ENCODE data around the gene TMCC1.
A peak's percentile ranks its signal among the peaks of the same experiment; 100 is the strongest.
"Not testable (repeated sequence)": the region's sequence is repeated elsewhere in the genome, so short reads cannot be mapped to it uniquely, and the experiment has no call there.

The TMCC1 gene

DNA sequence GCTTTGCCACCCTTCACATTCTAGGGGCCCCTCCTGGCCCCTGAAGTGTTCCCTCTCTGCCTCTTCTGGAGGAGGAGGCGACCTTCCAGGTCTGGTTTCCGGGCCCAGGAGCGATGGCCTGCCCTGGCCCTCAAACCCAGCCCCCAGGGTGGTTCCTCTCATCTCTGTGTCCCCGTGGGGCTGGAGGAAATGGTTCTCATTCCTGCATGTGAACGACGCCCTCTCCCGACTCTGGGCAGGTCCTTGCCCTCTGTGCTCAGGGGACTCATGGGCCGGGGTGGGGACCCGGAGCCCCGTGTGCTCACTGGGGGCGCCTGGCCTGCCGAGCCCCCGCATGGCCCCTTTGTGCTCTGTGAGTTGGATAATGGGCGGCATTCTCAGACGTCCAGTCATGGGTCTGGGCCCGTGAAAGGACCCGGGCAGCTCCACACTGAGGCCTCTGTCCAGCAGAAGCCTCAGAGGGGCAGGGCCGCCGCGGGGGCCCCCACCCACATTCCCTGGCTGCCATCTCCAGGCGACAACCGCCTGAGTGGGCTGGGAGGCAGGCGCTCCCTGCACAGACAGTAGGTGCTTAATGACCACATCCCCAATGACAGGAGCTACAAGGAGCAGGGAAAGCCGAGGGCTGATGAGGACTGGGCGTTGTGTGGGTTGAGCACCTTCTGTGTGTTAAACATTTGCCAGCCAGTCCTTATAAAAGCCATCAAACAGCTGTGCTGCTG is 281.5 kb downstream of the TMCC1 start:
- no peak for DNase-seq
- no peak for TF ChIP-seq GATA1 (IDR thresholded peaks at IDR 0.05; ENCODE audit: low read depth, low read length)
- no peak for TF ChIP-seq POLR2A (IDR thresholded peaks at IDR 0.05; ENCODE audit: low read length)

DNA sequence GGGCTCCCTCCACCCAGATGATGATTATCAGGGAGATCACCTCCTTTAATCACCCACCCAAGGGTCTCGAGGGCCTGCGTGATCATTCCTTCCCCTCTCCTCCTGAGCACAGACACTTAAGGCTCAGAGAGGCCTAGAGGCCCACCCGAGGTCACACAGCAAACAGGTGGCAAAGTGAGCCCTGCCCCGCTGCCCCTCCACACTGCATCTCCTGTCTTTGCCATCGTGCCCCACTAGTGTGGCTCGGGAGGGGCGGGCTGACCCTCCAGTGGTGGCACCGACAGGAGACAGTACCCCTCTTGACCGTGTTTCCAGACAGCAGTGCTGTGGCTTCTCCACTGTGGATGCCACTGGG is 282.1 kb downstream of the TMCC1 start:
- TF ChIP-seq POLR2A (IDR thresholded peaks at IDR 0.05; ENCODE audit: low read length) (no peak), GATA1 (IDR thresholded peaks at IDR 0.05; ENCODE audit: low read depth, low read length) (no peak)
- no peak for DNase-seq

DNA sequence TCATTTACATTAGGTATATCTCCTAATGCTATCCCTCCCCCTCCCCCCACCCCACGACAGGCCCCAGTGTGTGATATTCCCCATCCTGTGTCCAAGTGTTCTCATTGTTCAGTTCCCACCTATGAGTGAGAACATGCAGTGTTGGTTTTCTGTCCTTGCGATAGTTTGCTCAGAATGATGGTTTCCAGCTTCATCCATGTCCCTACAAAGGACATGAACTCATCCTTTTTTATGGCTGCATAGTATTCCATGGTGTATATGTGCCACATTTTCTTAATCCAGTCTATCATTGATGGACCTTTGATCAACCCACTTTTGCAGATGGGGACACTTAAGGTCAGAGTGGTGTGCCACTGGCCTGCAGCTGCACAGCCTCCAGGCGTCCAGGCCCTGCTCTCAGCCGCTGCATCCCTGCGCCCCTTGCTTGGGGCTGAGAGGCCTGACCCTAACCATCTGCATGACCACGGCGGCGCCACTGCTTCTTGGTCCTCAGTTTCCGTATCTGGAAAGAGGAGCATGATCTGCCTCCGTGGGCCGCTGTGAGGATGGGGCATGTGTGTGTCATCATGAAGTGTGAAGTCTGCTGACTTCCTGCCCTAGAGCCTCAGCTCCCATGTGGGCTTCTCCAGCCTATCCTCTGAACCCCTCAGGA is 282.6 kb downstream of the TMCC1 start:
- DNase-seq, result not testable (repeated sequence)

DNA sequence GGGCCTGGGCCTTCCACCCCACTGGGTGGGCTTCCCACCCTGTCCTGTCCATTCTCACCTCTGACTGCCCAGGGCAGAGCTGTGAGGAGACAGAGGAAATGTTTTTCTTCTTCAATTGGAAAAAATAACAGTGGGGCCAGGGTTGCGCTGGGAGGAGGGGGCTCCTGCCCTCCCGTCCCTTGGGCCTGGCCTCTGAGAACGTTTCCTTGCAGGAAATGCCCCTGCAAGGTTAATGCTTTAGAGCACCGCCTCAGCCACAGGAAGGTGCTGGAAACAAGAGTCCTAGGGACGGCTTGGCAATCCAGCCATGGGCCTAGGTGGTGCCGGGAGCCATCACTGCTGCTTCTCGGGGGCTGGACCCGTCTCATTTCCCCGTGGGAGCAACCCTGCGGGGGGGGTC is 283.2 kb downstream of the TMCC1 start:
- no peak for DNase-seq
- TF ChIP-seq GATA1 (IDR thresholded peaks at IDR 0.05; ENCODE audit: low read depth, low read length) (no peak), POLR2A (IDR thresholded peaks at IDR 0.05; ENCODE audit: low read length) (no peak)

DNA sequence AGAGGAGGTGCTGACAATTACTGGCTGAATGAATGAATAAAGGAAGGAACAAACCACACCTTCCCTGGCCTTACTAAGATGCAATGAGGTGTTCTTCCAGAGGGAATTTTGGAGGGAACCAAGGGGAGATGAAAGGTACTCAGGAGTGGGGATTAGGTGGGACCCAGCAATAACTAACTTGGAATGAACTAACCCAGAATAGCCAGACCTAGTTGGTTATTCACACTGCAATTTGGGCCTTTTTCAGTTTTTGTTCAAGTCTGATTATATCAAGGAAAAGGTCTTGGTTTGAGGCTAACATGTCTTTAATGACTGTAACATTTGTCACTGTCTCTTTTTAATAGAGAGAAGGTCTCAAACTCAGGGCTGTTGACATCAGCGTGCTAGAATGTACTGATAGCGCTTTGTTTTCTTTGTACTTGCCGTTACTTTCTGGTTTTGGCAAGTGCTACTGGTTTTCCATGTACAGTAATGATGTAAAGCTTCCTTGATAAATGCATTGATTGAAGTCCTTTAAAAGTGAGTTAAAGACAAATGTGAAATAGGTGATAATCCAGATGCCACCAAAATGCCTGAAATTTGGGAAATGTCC is 283.8 kb downstream of the TMCC1 start:
- no peak for TF ChIP-seq POLR2A (IDR thresholded peaks at IDR 0.05; ENCODE audit: low read length)
- TF ChIP-seq GATA1 (IDR thresholded peaks at IDR 0.05; ENCODE audit: low read depth, low read length), result no peak
- peak in 1 of 2 experiments; percentile 13 for DNase-seq

DNA sequence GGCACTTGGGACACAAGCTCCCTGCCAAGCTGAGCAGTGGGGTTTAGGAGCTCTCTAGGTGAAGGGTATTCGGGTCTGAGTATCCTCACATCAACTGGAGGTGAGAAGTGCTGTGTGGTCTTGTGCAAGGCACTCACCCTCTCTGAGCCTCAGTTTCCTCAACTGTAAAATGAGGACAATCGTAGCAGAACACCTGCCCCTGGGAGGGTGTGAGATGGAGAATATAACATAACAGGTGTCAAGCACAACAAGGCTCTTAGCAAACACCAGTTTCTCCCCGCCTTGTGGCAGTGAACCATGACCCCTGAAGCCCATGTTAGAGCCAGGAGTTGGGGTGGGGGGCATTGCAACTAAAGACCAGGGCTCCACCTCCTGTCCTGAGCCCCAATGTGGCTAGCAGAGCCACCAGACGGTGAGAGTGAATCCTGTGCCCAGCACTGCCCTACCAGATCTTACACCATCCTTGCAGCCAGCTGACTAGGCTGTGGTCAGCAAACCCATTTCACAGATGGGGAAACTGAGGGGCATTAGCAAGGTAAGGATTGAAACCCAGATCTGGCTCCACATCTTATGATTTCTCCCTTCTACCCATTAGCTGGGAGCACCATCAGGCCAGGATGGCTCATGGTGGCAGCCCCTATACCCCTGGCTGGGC is 284.4 kb downstream of the TMCC1 start:
- DNase-seq, result no peak
- TF ChIP-seq POLR2A (IDR thresholded peaks at IDR 0.05; ENCODE audit: low read length), result no peak
- no peak for TF ChIP-seq GATA1 (IDR thresholded peaks at IDR 0.05; ENCODE audit: low read depth, low read length)

DNA sequence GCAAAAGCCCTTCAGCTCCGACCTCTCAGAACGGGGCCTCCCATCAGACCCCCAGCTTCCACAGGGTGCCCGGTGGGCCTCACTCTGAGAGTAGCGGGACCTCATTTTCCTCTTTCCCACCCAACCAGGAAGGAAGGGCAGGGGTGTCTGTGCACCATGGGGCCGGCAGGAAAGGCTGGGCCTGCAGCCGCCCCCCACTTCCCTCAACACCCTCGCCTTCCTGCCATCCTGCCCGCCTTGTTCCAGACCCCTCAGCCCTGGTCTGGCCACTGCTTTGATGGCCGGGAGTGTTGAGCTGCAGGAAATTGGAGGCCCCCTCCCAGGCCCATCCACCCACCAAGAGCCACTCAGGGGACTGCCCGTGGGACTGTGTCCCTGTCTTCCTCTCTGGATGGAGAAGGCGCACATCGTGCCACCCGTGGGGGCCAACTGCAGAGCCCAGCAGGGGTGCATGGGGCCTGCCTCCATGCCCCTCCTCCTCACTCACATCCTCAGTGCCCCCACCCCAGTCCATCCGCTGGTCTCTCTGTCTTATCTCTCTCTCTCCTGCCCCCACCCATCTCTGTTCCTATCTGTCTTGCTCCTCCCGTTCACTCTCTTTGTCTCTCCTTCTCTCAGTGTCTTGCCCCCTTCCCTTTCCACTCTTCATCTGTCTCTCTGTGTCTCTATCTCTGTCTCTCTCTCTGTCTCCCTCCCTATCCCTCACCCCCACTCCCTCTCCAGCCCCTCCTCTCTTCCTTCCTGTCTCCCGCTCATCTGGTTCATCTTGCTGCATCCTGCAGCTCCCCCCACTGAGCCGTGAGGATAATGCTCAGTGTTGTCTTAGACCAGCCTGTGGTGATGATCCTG is 285.2 kb downstream of the TMCC1 start:
- peak; percentile 46 to 65 for DNase-seq
- TF ChIP-seq GATA1 (IDR thresholded peaks at IDR 0.05; ENCODE audit: low read depth, low read length) (no peak), POLR2A (IDR thresholded peaks at IDR 0.05; ENCODE audit: low read length) (no peak)

DNA sequence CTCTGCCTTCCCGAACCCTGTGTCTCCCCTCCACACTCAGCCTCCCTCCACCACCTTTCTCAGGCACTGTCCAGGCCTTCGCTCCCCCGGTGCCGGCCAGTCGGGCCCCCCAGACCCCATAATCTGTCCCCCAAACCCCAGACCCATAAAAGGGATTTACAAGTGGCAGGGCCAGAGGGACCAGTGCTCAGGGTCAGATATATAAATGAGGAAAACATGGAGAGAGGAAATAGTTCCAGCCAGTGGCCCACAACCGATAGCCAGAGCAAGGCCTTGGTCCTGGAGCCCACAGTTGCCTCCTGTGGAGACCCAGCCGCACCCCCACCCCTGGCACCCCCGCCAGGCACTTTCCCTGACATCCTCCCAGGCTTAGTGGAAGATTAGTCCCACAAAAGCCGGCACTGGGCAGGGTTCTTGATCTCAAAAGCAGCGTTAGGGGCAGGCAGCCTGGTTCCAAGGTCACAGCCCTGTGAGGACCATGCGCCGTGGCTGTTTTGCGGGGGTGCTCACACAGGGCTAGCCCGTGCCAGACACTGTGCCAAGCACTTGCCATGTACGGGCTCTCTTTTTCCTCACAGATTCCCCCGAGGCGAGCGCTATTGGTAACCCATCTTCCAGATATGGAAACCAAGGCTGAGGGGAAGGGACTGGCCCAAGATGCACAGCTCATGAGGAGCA is 286.0 kb downstream of the TMCC1 start:
- TF ChIP-seq POLR2A (IDR thresholded peaks at IDR 0.05; ENCODE audit: low read length), result no peak
- TF ChIP-seq GATA1 (IDR thresholded peaks at IDR 0.05; ENCODE audit: low read depth, low read length), result no peak
- DNase-seq, result peak in 1 of 2 experiments; percentile 30

DNA sequence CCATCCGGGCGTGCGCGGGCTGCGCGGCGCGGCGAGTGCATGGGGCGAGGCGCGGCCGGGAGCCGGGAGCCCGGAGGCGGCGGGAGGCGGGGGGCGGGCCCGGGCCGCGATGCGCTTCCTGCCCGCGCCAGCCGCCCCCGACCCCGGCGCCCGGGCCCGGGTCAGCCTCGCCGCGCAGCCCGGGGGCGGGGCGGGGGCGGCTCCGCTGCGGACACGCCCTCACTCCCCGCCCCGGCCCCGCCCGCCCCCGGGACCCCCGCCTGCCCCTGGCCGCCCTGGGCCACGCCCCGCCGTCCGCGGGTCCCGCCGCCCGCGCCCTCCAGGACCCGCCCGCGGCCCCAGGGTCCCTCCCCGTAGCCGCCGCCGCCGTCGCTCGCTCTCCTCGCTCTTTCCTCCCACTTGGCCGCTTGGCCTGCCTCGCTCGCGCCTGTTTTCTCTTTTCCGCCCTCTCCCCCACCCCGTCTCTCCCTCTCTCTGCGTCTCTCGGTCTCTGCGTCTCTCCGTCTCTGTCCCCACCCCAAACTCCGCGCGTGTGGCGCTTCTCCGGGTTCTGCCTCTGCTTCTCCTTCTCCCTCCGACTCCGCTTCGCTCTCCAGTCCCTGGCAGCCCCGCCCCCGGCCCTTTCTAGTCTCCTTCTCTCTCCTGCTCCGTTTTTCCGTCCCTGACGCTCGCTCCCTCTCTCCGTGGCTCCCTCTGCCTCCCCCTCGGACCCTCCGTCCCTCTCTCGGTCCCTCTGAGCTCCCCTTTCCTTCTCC is 286.7 kb downstream of the TMCC1 start, which contains the start of gene PLXND1:
Gene PLXND1, minus strand, starts transcription at position 41 of the 755 bp plus-strand sequence. Its CDS starts 37 bp downstream, at position 4.
- TF ChIP-seq POLR2A (IDR thresholded peaks at IDR 0.05; ENCODE audit: low read length), result peak; percentile 53
- TF ChIP-seq GATA1 (IDR thresholded peaks at IDR 0.05; ENCODE audit: low read depth, low read length), result no peak
- DNase-seq, result peak; percentile 71

DNA sequence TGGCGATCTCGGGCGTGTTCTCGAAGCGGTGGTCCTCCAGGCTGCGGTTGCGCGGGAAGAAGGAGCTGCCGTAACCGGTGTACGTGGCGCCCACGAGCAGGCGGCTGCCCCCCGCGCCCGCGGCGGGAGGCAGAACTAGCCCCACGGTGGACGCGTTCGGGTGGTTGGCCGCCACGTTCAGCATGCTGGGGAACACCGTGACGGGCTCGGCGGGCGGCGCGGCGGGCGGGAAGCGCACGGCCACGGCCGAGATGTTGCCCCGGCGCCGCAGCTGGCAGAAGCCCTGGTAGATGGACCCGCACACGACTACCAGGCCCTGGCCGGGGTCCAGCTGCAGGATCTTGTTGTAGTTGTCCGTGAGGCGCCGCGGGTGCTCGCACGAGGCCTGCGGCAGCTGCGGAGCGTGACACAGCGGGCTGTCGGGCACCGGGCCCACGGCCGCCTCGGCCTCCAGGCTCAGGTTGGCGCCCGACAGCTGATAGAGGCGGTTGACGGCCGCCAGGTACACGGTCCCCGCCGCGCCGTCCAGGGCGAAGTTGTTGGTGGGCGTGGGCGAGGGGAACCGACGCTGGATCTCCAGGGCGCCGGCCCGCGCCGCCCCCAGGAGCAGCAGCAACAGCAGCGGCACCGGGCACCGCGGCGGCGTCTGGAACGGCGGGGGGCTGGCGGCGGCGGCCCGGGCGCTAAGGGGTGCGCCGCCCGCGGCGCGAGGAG is 287.4 kb downstream of the TMCC1 start:
- TF ChIP-seq GATA1 (IDR thresholded peaks at IDR 0.05; ENCODE audit: low read depth, low read length), result no peak
- TF ChIP-seq POLR2A (IDR thresholded peaks at IDR 0.05; ENCODE audit: low read length), result no peak
- peak; percentile 56 to 57 for DNase-seq

DNA sequence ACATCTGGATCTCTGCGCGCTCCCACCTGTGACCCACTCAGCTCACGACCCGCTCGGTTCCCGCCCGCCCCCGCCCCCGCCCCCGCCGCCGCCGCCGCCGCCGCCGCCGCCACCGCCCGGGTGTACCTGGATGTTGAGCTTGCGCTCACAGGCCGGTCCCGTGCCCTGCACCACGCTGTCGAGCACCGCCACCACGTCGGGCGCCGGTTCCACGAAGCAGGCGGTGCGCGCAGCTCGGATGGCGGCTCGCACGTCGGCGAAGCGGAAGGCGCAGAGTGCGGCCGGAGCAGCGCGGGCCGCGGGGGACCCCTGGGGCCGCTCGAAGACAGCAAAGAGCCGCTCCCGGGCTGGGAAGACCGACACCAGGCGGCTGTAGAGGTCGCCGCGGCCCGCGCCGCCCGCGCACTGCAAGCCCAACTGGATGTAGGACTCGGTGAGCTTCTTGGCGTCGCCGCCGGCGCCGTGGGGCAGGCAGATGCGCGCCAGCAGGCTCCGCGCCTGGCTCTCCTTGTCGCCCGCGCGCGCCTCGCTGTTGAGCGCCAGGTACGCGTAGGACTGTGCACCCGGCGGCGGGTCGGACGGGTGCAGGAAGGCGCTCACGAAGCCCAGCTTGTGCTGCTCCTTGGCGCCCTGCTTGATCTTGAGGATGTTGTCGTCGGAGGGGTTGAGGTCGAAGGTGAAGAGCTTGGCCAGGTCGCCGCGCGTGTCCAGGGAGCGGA is 288.1 kb downstream of the TMCC1 start:
- no peak for TF ChIP-seq GATA1 (IDR thresholded peaks at IDR 0.05; ENCODE audit: low read depth, low read length)
- TF ChIP-seq POLR2A (IDR thresholded peaks at IDR 0.05; ENCODE audit: low read length), result no peak
- DNase-seq, result peak; percentile 65 to 74
